ENCODE measurements around the gene GFM1. TPM values are rescaled to one million over a fixed set of nuclear protein-coding genes. Genes with fewer than 3 reads are reported as not detected.

The GFM1 gene
- total RNA-seq, 4 donors from 2014 or later = 36.4 to 46.6 (median 39.0) TPM

DNA sequence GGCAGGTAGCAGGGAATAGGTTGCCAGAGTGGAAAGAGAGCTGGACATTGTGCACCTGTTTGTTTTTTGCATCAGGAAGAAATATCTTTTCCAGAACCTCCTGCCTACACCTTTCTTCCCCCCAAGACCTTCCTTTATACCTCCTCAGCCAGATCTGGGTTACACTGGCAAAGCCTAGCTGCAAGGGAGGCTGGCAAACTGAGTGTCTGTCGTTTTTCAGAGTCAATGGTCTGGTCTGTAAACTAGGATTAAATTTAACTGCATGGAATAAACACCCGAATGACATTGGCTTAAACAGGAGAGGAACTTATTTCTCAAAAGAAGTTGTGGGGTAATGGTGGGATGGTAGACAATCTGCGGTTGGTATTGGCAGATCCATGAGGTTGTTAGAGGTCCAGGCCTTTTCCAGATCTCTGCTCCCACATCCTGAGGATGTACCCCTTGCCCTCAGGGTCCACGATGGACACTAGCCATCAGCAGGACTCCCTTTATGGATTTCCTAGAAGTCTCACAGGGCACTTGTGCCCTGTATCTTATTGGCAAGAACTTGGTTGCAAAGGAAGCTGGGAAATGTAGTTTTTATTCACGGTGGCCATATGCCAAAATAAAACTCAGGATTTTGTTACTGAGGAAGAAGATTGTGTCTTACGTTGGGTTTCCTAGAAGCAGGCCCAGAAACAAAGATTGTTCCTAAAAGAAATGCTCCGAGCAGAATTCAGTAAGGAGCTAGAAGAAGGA lies 91.1 kb downstream of the GFM1 start:
- Histone ChIP-seq H3K36me3 (peaks cover 0 to 51% (median 3%) of the 10 kb centered on the region in 4 donors), H3K27ac (replicated peaks in 1 of 4) (no peak overlapping the region), H3K4me1 (peaks cover 10 to 42% (median 31%) of the 10 kb centered on the region in 4 donors), H3K4me3 (no peak overlapping the region), H3K9me3 (peaks cover 0 to 13% (median 5%) of the 10 kb centered on the region in 4 donors), H3K27me3 (peaks cover 0 to 3% (median 0%) of the 10 kb centered on the region in 4 donors)
- 77% methylated on average over 7 of the region's 7 CpGs for WGBS
- TF ChIP-seq POLR2AphosphoS5 (IDR thresholded peaks at IDR 0.05) (no peak), EP300 (IDR thresholded peaks at IDR 0.05) (no peak), POLR2A (IDR thresholded peaks at IDR 0.05; ENCODE audit: low read depth) (no peak)
- TF ChIP-seq, protein P1, sequence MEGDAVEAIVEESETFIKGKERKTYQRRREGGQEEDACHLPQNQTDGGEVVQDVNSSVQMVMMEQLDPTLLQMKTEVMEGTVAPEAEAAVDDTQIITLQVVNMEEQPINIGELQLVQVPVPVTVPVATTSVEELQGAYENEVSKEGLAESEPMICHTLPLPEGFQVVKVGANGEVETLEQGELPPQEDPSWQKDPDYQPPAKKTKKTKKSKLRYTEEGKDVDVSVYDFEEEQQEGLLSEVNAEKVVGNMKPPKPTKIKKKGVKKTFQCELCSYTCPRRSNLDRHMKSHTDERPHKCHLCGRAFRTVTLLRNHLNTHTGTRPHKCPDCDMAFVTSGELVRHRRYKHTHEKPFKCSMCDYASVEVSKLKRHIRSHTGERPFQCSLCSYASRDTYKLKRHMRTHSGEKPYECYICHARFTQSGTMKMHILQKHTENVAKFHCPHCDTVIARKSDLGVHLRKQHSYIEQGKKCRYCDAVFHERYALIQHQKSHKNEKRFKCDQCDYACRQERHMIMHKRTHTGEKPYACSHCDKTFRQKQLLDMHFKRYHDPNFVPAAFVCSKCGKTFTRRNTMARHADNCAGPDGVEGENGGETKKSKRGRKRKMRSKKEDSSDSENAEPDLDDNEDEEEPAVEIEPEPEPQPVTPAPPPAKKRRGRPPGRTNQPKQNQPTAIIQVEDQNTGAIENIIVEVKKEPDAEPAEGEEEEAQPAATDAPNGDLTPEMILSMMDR (IDR thresholded peaks at IDR 0.05) = no peak
- intact Hi-C loops (cut with DNase I) = no loop called here
- DNase-seq (ENCODE audit: extremely low spot score) = no peak

DNA sequence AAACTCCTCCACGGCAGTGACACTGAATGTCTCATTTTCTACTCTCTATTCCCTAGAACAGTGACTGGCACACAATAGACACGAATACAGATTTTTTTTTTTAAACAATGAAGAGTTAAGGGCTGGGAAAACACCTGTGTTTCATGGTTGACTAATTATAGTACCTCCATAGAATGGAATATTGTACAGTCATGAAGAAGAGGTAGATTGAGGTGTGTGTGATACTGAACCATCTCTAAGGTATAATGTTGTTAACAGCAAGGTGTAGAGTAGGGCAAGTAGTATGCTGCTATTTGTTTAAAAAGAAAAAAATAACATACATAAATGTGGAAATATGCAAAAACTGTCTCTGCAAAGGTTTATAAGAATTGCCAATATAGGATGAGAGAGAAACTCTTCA lies 93.1 kb downstream of the GFM1 start:
- intact Hi-C loops (cut with DNase I) = no loop called here
- no peak overlapping the region for H3K4me3 ChIP-seq
- DNase-seq (ENCODE audit: extremely low spot score) = no peak
- H3K9me3 ChIP-seq = peaks cover 0 to 13% (median 5%) of the 10 kb centered on the region in 4 donors
- H3K27me3 ChIP-seq = no peaks in the 10 kb centered on the region
- 96% methylated on average over 2 of the region's 2 CpGs for WGBS
- peaks cover 3 to 23% (median 19%) of the 10 kb centered on the region in 4 donors for H3K4me1 ChIP-seq
- TF ChIP-seq POLR2AphosphoS5 (IDR thresholded peaks at IDR 0.05) = no peak
- TF ChIP-seq, protein P1 (IDR thresholded peaks at IDR 0.05) = no peak
- no peak for TF ChIP-seq POLR2A (IDR thresholded peaks at IDR 0.05; ENCODE audit: low read depth)
- no peak for TF ChIP-seq EP300 (IDR thresholded peaks at IDR 0.05)
- H3K36me3 ChIP-seq = peaks cover 0 to 68% (median 7%) of the 10 kb centered on the region in 4 donors
- no peak overlapping the region for H3K27ac ChIP-seq (replicated peaks in 1 of 4)

DNA sequence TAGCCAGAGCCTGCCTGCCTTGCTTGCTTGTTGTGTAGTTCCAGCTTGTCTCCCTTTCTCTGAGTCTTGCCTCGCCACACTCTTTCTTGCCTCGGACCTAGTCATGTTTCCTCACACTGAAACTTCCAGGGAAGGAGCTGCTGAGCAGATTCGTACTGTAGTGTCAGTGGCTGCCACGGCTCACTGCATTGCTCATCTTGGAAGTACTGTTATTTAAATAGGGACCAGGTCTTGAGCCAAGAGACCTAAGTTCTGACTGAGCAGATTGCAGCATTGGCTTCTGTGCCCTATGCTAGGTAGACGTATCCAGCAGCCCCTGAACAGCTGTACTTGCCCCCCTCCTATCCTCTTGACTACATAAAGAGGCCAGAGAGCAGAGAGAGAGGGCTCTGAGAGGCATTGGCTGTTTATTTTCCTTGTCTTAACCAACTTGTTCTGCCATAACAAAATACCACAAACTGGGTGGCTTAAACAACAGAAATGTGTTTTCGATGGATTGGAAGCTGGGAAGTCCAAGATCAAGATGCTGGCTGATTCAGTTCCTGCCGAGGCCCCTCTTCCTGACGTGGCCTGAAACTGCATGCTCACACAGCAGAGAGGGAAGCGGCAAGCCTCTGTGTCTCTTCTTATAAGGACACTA lies 93.8 kb downstream of the GFM1 start:
- no peak for DNase-seq (ENCODE audit: extremely low spot score)
- intact Hi-C loops (cut with DNase I) = no loop called here
- Histone ChIP-seq H3K27me3 (no peaks in the 10 kb centered on the region), H3K36me3 (peaks cover 0 to 75% (median 8%) of the 10 kb centered on the region in 4 donors), H3K4me1 (peaks cover 0 to 21% (median 13%) of the 10 kb centered on the region in 4 donors), H3K4me3 (no peak overlapping the region), H3K9me3 (peaks cover 0 to 13% (median 5%) of the 10 kb centered on the region in 4 donors), H3K27ac (replicated peaks in 1 of 4) (no peak overlapping the region)
- TF ChIP-seq POLR2AphosphoS5 (IDR thresholded peaks at IDR 0.05) = no peak
- TF ChIP-seq EP300 (IDR thresholded peaks at IDR 0.05) = no peak
- TF ChIP-seq, protein P1 (IDR thresholded peaks at IDR 0.05) = no peak
- TF ChIP-seq POLR2A (IDR thresholded peaks at IDR 0.05; ENCODE audit: low read depth) = no peak
- WGBS = 84% methylated on average over 9 of the region's 9 CpGs

DNA sequence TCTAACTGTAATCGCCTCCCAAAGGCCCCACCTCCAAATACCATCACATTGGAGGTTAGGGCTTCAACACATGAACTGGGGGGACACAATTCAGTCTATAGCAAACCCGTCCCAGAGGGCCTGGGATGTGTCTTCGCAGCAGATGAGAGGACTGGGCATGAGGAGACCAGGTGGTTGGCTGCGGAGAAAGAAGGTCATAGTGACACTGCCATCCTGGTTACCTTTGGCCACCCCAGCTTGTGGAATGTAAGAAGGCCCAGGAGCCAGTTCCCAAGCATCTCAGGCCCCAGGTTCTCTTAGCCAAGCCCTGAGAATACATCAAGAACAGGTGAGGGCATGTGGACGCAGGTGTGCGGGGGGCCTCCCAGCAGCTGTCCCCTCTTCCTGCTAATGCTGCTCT lies 94.3 kb downstream of the GFM1 start:
- H3K9me3 ChIP-seq = peaks cover 0 to 13% (median 5%) of the 10 kb centered on the region in 4 donors
- H3K4me3 ChIP-seq = no peak overlapping the region
- peaks cover 0 to 78% (median 8%) of the 10 kb centered on the region in 4 donors for H3K36me3 ChIP-seq
- H3K4me1 ChIP-seq = peaks cover 0 to 15% (median 8%) of the 10 kb centered on the region in 4 donors
- no peak overlapping the region for H3K27ac ChIP-seq (replicated peaks in 1 of 4)
- TF ChIP-seq EP300 (IDR thresholded peaks at IDR 0.05) (no peak), POLR2A (IDR thresholded peaks at IDR 0.05; ENCODE audit: low read depth) (no peak)
- WGBS = 97% methylated on average over 6 of the region's 6 CpGs
- no peaks in the 10 kb centered on the region for H3K27me3 ChIP-seq
- no peak for DNase-seq (ENCODE audit: extremely low spot score)
- intact Hi-C loops (cut with DNase I) = no loop called here

DNA sequence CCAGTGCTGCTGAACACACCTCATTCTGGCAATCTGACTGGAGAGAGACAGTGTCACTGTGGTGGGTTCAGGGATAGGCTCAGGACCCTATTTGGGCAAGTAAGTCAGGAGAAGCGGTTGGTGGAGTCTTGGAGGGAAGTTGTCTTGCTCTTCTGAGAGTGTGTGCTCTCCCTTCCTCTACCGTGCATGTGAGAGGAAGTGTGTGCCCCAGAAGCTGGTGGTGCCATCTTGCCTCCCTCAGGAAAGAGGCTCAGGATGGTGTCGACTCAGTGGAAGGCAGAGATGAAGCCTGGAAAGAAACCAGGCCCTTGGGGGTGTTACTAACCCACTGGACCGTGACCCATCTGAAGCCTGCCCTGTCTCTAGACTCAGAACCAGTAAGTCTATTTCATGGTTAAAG lies 94.8 kb downstream of the GFM1 start:
- Histone ChIP-seq H3K4me1 (peaks cover 0 to 11% (median 4%) of the 10 kb centered on the region in 4 donors), H3K4me3 (no peak overlapping the region), H3K27ac (replicated peaks in 1 of 4) (no peak overlapping the region), H3K9me3 (peaks cover 0 to 13% (median 5%) of the 10 kb centered on the region in 4 donors), H3K27me3 (no peaks in the 10 kb centered on the region), H3K36me3 (peaks cover 0 to 80% (median 8%) of the 10 kb centered on the region in 4 donors)
- intact Hi-C loops (cut with DNase I) = no loop called here
- DNase-seq (ENCODE audit: extremely low spot score) = no peak
- WGBS = 91% methylated on average over 4 of the region's 4 CpGs
- TF ChIP-seq EP300 (IDR thresholded peaks at IDR 0.05) (no peak), POLR2AphosphoS5 (IDR thresholded peaks at IDR 0.05) (no peak), POLR2A (IDR thresholded peaks at IDR 0.05; ENCODE audit: low read depth) (no peak)
- TF ChIP-seq, protein P1 (IDR thresholded peaks at IDR 0.05) = no peak
